WTC11 (cell line): ENCODE measurements around the gene KCNH6. TPM values are rescaled to one million over a fixed set of nuclear protein-coding genes. Genes with fewer than 3 reads are reported as not detected.

Source experiments
- ATAC-seq: fragments of 200-7000 bp; cut with Tn5 transposase; 2 replicates; pipeline ENCODE4 v1.10.0; 2021; ENCODE audit warnings: mild to moderate bottlenecking, moderate library complexity
- CTCF ChIA-PET: fragments of 300-600 bp; sonication (Branson Sonifier 250); formaldehyde crosslinking; loops from one replicate; lab custom pipeline; 2021; ENCODE audit warnings: antibody characterized with exemption; lab: Charles Lee
- POLR2A ChIA-PET: fragments of 350-600 bp; sonication (Branson Sonifier 250); formaldehyde crosslinking; loops from one replicate; lab custom pipeline; 2021; ENCODE audit warnings: antibody characterized with exemption; lab: Charles Lee
- DNase-seq: peaks from one replicate; pipeline ENCODE4 v3.0.0; 2021; ENCODE audit warnings: low spot score
- H3K27ac Mint-ChIP-seq: 2 replicates; pipeline ENCODE4 v1.8.0; 2021; ENCODE audit warnings: mixed read lengths
- H3K27me3 Mint-ChIP-seq: 2 replicates; pipeline ENCODE4 v1.8.0; 2021; ENCODE audit warnings: low read depth, mild to moderate bottlenecking, moderate library complexity, mixed read lengths
- H3K36me3 Mint-ChIP-seq: 2 replicates; pipeline ENCODE4 v1.8.0; 2021; ENCODE audit warnings: mixed read lengths
- H3K4me1 Mint-ChIP-seq: 2 replicates; pipeline ENCODE4 v1.8.0; 2022; ENCODE audit warnings: mixed read lengths
- H3K4me3 Mint-ChIP-seq: 2 replicates; pipeline ENCODE4 v1.8.0; 2021; ENCODE audit warnings: mild to moderate bottlenecking, moderate library complexity, mixed read lengths
- H3K9me3 Mint-ChIP-seq: 2 replicates; pipeline ENCODE4 v1.8.0; 2021; ENCODE audit warnings: mixed read lengths
- AR ChIP-seq: fragments of 250-450 bp; sonication (Bioruptor Pico); IDR thresholded peaks from 2 replicates; pipeline ENCODE4 v1.9.0; 2021; ENCODE audit warnings: mild to moderate bottlenecking
- ATF1 ChIP-seq: sonication (generic); formaldehyde crosslinking; IDR thresholded peaks from 2 replicates; pipeline ENCODE4 v1.8.1; 2023; ENCODE audit warnings: mild to moderate bottlenecking, moderate library complexity, missing genetic modification reagents
- ATF2 ChIP-seq: sonication (generic); formaldehyde crosslinking; IDR thresholded peaks from 2 replicates; pipeline ENCODE4 v1.8.1; 2022; ENCODE audit warnings: low read depth, missing genetic modification reagents, borderline replicate concordance
- ATF3 ChIP-seq: sonication (generic); formaldehyde crosslinking; conservative IDR thresholded peaks from 2 replicates; pipeline ENCODE4 v1.8.1; 2022; ENCODE audit warnings: mild to moderate bottlenecking, missing genetic modification reagents
- CREB1 ChIP-seq: sonication (generic); formaldehyde crosslinking; IDR thresholded peaks from 2 replicates; pipeline ENCODE4 v1.8.0; 2023; ENCODE audit warnings: mild to moderate bottlenecking, missing genetic modification reagents
- CREM ChIP-seq: sonication (generic); formaldehyde crosslinking; IDR thresholded peaks from 2 replicates; pipeline ENCODE4 v1.8.1; 2022; ENCODE audit warnings: mild to moderate bottlenecking, missing genetic modification reagents, moderate library complexity
- FOXP1 ChIP-seq: sonication (generic); formaldehyde crosslinking; IDR thresholded peaks from 2 replicates; pipeline ENCODE4 v1.8.0; 2022; ENCODE audit warnings: missing genetic modification reagents, mild to moderate bottlenecking, moderate library complexity, borderline replicate concordance
- JAZF1 ChIP-seq: fragments of 250-450 bp; sonication (Bioruptor Pico); IDR thresholded peaks from 2 replicates; pipeline ENCODE4 v1.9.0; 2021; ENCODE audit warnings: moderate library complexity, mild to moderate bottlenecking, inconsistent platforms
- MXD4 ChIP-seq: fragments of 250-450 bp; sonication (Bioruptor Pico); IDR thresholded peaks from 2 replicates; pipeline ENCODE4 v1.8.0; 2021; ENCODE audit warnings: mild to moderate bottlenecking, moderate library complexity, borderline replicate concordance
- MYBL2 ChIP-seq: sonication (generic); formaldehyde crosslinking; IDR thresholded peaks from 2 replicates; pipeline ENCODE4 v1.8.1; 2023; ENCODE audit warnings: mild to moderate bottlenecking, moderate library complexity, missing genetic modification reagents
- NFYB ChIP-seq: sonication (generic); formaldehyde crosslinking; conservative IDR thresholded peaks from 2 replicates; pipeline ENCODE4 v1.8.0; 2022; ENCODE audit warnings: low read depth, missing genetic modification reagents
- NR1H2 ChIP-seq: sonication (generic); formaldehyde crosslinking; IDR thresholded peaks from 2 replicates; pipeline ENCODE4 v1.9.0; 2021; ENCODE audit warnings: mild to moderate bottlenecking, moderate library complexity, missing genetic modification reagents
- RELA ChIP-seq: sonication (generic); formaldehyde crosslinking; IDR thresholded peaks from 2 replicates; pipeline ENCODE4 v1.8.1; 2022; ENCODE audit warnings: missing genetic modification reagents, mild to moderate bottlenecking, borderline replicate concordance
- TEAD4 ChIP-seq: sonication (generic); formaldehyde crosslinking; IDR thresholded peaks from 2 replicates; pipeline ENCODE4 v1.8.0; 2022; ENCODE audit warnings: mild to moderate bottlenecking, missing genetic modification reagents
- TP53 ChIP-seq: sonication (generic); formaldehyde crosslinking; IDR thresholded peaks from 2 replicates; pipeline ENCODE4 v1.8.1; 2023; ENCODE audit warnings: mild to moderate bottlenecking, missing genetic modification reagents
- ZMAT4 ChIP-seq: fragments of 250-450 bp; sonication (Bioruptor Pico); IDR thresholded peaks from 2 replicates; pipeline ENCODE4 v1.9.0; 2021; ENCODE audit warnings: mild to moderate bottlenecking
- ZNF263 ChIP-seq: sonication (generic); formaldehyde crosslinking; IDR thresholded peaks from 2 replicates; pipeline ENCODE4 v1.8.1; 2022; ENCODE audit warnings: low read depth, mild to moderate bottlenecking, moderate library complexity, missing genetic modification reagents
- ZNF425 ChIP-seq: fragments of 250-450 bp; sonication (Bioruptor Pico); conservative IDR thresholded peaks from 2 replicates; pipeline ENCODE4 v1.9.0; 2021; ENCODE audit warnings: mild to moderate bottlenecking
- total RNA-seq: library from RNA; stranded (reverse); gene quantifications from 3 replicates; pipeline ENCODE4 v1.2.3, GENCODE V29; 2021

The KCNH6 gene
- total RNA-seq, 1 experiment from 2014 or later: 2.1 TPM

- no peak for TF ChIP-seq ATF2
- TF ChIP-seq NR1H2 (CRISPR knock-in tag): no peak
Observed at GRCh38 chr17:63491977-63492618, 31.1 kb upstream of the KCNH6 start (continued).

GRCh38 chr17:63492940-63493339, 30.2 kb upstream of the KCNH6 start:
- no peaks in the 10 kb centered on the region for H3K9me3 Mint-ChIP-seq
- DNase-seq (no peak), ATAC-seq (no peak)
- no peak overlapping the region for H3K4me3 Mint-ChIP-seq
- no peaks in the 10 kb centered on the region for H3K36me3 Mint-ChIP-seq
- TF ChIP-seq NFYB (CRISPR knock-in tag) (no peak), TEAD4 (no peak), JAZF1 (CRISPR knock-in tag) (no peak), TP53 (CRISPR knock-in tag) (no peak)
- H3K27ac Mint-ChIP-seq: no peak overlapping the region
- no peaks in the 10 kb centered on the region for H3K27me3 Mint-ChIP-seq
- peaks cover under 1% of the 10 kb centered on the region for H3K4me1 Mint-ChIP-seq
- ChIA-PET CTCF (interaction anchor here (1.0 kb wide), 1 partner anchor 119 kb away, joined by 3 read pairs; no protein-coding TSS in a partner anchor), POLR2A (no interaction called here)

- peaks cover 5% of the 10 kb centered on the region for H3K4me1 Mint-ChIP-seq
- ChIA-PET POLR2A (no interaction called here), CTCF (interaction anchor here (5.2 kb wide), 1 partner anchor 68 kb away, joined by 44 read pairs; no protein-coding TSS in a partner anchor)
- no peak overlapping the region for H3K27ac Mint-ChIP-seq
- no peaks in the 10 kb centered on the region for H3K27me3 Mint-ChIP-seq
- DNase-seq (no peak), ATAC-seq (no peak)
- H3K9me3 Mint-ChIP-seq: no peaks in the 10 kb centered on the region
- H3K36me3 Mint-ChIP-seq: no peaks in the 10 kb centered on the region
- no peak overlapping the region for H3K4me3 Mint-ChIP-seq
- TF ChIP-seq FOXP1: no peak
Observed at GRCh38 chr17:63493411-63493810, 29.7 kb upstream of the KCNH6 start.

GRCh38 chr17:63494300-63494928, 28.7 kb upstream of the KCNH6 start:
- Mint-ChIP-seq H3K9me3 (no peaks in the 10 kb centered on the region), H3K27ac (no peak overlapping the region), H3K4me3 (no peak overlapping the region), H3K4me1 (peaks cover 8% of the 10 kb centered on the region), H3K36me3 (no peaks in the 10 kb centered on the region), H3K27me3 (no peaks in the 10 kb centered on the region)
- ChIA-PET CTCF (interaction anchor here (0.9 to 5.2 kb wide), 3 partner anchors 16 to 72 kb away, joined by 3 to 44 read pairs (median 4); no protein-coding TSS in a partner anchor), POLR2A (no interaction called here)
- no peak for DNase-seq
- ATAC-seq: no peak
- no peak for TF ChIP-seq CREM (CRISPR knock-in tag)
- TF ChIP-seq RELA (CRISPR knock-in tag): no peak
- TF ChIP-seq ZNF263 (CRISPR knock-in tag): no peak
- no peak for TF ChIP-seq TP53 (CRISPR knock-in tag)
- TF ChIP-seq AR: no peak
- no peak for TF ChIP-seq ZNF425 (CRISPR knock-in tag)
- no peak for TF ChIP-seq ATF2
- TF ChIP-seq ZMAT4 (CRISPR knock-in tag): no peak
- TF ChIP-seq ATF1 (CRISPR knock-in tag): no peak
- TF ChIP-seq MXD4 (CRISPR knock-in tag): no peak
- no peak for TF ChIP-seq ATF3
- TF ChIP-seq JAZF1 (CRISPR knock-in tag): no peak
- no peak for TF ChIP-seq TEAD4
- no peak for TF ChIP-seq MYBL2
- TF ChIP-seq CREB1 (CRISPR knock-in tag): no peak
